ENCODE results near the gene MYL11.

DNA sequence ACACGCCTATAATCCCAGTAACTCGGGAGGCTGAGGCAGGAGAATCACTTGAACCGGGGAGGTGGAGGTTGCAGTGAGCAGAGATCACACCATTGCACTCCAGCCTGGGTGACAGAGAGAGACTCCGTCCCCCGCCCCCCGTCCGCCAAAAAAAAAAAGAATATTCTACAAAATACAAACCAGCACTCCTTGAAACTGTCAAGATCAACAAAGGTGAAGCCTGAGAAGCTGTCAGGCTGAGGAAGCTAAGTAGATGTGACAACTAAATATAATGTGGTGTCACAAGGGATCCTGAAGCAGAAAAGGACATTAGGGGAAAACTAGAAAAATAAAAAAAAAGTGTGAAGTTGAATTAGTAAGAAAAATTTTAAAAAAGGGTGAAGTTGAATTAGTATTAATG is 25.7 kb upstream of the MYL11 start:
- TF ChIP-seq, protein P1, sequence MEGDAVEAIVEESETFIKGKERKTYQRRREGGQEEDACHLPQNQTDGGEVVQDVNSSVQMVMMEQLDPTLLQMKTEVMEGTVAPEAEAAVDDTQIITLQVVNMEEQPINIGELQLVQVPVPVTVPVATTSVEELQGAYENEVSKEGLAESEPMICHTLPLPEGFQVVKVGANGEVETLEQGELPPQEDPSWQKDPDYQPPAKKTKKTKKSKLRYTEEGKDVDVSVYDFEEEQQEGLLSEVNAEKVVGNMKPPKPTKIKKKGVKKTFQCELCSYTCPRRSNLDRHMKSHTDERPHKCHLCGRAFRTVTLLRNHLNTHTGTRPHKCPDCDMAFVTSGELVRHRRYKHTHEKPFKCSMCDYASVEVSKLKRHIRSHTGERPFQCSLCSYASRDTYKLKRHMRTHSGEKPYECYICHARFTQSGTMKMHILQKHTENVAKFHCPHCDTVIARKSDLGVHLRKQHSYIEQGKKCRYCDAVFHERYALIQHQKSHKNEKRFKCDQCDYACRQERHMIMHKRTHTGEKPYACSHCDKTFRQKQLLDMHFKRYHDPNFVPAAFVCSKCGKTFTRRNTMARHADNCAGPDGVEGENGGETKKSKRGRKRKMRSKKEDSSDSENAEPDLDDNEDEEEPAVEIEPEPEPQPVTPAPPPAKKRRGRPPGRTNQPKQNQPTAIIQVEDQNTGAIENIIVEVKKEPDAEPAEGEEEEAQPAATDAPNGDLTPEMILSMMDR (IDR thresholded peaks at IDR 0.05): no peak
- TF ChIP-seq POLR2A (IDR thresholded peaks at IDR 0.05): no peak

Data from Peyer's patch (tissue), 4 donors.